HG03521 (cell line): ENCODE data around the gene NEDD4.
"Not testable (repeated sequence)": the region's sequence is repeated elsewhere in the genome, so short reads cannot be mapped to it uniquely, and the experiment has no call there.

Experiments
- ATAC-seq: cut with Tn5 transposase; IDR thresholded peaks from one replicate; pipeline ENCODE4 v1.9.1; 2021; ENCODE audit warnings: mild to moderate bottlenecking, moderate library complexity; ENCODE audit not compliant: unreplicated experiment

Gene NEDD4

GRCh38 chr15:55785593-55785992 lies 207.8 kb downstream of the NEDD4 start:
- ATAC-seq: not testable (repeated sequence)

DNA sequence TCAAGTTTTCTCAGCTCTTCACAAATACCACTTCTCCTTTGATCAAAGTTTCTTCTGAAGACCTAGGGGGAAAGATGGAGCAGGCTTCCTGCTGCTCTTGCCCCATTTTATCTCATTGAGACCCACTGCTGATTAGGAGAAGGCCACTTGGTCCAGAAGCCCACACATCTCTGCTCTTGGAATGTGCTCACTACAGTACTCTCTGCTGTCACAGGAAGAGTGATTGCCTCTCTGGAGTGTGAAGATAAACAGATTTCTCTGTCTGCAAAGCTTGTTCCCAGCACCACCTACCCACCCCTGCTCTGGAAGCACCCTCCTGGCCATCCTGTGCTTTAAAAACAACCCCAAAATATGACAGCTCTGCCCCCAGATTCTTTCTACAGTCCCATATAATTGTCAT lies 209.1 kb downstream of the NEDD4 start:
- ATAC-seq: no peak

GRCh38 chr15:55782901-55783300 lies 210.5 kb downstream of the NEDD4 start:
- ATAC-seq: no peak

- no peak for ATAC-seq
Measured at GRCh38 chr15:55780292-55780691, 213.1 kb downstream of the NEDD4 start.

- ATAC-seq: no peak
Measured at GRCh38 chr15:55778932-55779331, 214.5 kb downstream of the NEDD4 start.
